NCI-H345 (cell line): ENCODE results near the gene GUCA1A.
"Not testable (repeated sequence)": the region's sequence is repeated elsewhere in the genome, so short reads cannot be mapped to it uniquely, and the experiment has no call there.

Experiments used
- DNase-seq: peaks from one replicate; lab custom pipeline; 2025; lab: John Stamatoyannopoulos, UW

Gene GUCA1A

DNA sequence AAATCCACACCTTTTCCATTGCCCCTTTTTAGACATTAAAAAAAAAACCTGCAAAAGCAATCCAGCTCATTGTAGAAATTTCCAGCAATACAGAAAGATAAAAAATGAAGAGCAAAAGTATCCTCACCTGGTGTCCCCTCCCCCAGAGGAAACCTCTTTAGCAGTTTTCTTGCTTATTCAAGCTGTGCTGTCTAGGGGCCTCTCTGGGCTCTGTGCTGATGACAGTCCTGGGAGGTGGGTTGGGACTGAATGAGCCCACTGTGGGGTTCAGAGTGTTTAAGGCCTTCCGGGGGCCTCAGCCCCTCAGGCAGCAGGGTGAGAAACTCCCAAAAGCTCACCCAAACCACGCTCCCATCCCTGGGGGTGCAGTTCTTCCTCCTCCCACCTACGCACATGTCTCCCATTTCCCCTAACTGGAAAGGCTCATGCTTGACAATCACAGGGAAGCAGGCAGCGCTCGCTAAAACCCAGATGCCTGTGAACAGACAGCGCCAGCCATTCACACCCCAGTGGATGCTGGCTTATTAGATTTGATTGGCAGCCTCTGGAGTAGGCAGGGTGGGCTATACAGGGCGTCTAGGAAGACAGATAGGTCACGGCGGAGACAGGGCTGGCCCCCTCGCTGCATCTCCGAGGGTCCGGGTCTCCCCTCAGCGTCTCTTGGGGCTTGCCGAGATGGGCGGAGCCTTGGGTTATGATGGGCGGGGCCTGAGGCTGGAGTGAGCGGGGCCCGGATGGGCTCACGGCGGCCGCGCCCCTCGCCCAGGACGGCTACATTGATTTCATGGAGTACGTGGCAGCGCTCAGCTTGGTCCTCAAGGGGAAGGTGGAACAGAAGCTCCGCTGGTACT lies 4.6 kb downstream of the GUCA1A start:
- no peak for DNase-seq

DNA sequence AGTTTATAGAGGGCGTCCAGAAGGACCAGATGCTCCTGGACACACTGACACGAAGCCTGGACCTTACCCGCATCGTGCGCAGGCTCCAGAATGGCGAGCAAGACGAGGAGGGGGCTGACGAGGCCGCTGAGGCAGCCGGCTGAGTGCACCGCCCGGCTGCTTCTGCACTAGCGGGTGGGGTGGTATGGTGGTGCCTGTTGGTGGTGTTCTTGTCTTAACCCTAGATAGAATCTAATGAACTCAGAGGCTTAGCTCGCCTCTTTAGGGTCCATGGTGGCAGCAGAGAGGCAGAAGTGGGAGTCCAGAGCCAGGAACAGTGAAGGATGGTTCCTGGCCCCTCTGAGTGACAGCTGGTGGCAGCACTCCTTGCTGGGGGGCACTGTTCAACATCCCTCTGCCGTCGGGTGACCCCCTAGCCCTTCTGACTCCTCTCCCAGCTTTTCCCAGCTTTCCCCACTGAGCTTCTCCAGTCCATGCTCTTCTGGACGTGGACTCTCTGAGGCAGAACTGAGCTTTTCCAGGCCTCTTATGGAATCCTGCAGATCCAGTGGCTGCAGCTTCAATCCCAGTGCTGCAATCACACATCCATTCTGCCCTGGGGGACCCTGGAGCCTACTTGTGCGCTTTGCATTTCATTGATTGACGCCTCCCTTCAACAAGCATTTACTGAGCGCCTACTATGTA lies 6.2 kb downstream of the GUCA1A start:
- no peak for DNase-seq

DNA sequence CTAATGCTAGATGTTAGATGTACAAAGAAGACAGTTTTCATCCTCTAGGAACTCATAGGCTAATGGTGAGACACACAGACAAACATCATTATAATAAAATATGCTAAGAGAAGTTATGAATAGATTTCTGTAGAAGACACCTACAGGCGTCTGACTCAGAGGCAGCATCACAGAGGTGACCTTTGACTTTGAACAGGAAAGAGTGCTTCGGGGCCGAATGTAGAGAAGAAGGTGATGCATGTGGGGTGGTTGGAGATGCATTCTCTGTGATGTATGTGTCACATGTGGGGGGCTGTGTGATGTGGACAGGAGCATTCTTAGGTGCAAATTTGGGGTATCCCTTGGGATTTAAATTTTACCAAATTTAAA lies 6.8 kb downstream of the GUCA1A start:
- no peak for DNase-seq

DNA sequence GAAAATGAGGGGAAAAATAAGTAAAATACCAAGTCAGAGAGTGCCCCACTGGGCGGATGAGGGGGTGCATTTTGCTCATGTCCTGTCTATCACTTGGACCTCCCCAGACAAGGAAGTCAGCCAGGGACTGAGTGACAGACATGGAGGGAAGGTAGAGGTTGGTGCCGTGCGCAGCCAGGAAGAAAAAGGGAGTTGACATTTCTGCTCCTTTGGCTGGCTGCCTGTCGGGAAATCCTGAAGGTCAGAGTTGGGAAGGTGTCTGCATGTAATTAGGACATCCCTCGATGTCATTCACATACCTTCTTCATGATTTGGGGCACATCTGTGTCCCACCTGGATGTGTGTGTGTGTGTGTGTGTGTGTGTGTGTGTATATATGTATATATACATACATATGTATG lies 8.9 kb downstream of the GUCA1A start:
- DNase-seq: no peak

DNA sequence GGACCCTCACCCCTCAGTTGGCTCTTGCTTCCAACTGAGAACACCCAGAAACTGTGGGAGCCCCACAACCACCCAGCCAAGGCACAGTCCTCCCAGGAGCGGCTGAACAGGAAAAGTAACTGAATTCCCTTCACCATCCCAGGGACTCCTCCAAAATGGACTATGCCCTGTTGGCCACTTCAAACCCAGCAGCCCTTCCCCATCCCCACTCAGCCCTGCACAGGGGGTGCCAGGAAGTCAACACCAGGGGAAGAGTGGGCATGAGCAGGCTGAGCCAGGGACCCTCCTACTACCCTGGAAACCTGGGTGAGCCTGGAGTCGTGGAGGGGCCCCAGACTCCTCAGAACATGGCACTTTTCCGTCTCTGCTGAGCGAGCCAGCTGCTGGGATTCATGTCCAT lies 11.3 kb downstream of the GUCA1A start:
- no peak for DNase-seq

DNA sequence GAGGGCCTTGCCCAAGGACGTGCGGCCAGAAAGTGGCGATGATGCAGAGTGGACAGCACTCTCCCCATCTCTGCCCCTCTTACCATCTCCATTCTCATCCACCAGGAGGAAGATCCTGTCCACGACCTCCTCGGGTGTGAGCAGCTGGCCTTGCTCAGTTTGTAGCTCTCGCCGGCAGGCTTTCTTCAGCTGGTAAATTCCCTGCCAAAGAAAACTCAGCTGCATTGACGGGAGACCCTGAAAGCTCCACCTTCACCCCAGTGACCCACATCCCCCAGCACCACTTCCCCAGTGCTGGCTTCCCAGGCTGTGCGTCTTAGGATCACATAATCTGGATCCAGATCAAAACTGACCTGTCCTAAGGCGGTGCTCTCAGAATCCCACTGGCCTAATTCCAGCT lies 12.4 kb downstream of the GUCA1A start:
- DNase-seq: no peak

DNA sequence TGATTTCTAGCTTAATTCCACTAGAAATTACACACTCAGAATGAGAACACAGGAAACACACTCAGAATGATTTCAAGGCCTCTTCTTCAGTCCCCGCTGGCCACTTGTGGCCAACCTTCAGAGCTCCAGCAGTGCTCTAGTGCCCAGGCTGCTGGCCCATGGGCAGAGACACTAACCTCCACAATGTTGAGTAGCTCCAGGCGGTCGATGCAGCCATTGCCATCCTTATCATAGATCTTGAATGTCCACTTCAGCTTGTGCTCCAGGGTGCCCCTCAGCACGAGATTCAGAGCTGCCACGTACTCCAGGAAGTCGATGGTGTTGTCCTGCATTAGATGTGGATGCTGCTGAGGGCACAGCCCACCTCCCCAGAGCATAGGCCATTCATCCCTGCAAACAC lies 15.2 kb downstream of the GUCA1A start:
- no peak for DNase-seq

DNA sequence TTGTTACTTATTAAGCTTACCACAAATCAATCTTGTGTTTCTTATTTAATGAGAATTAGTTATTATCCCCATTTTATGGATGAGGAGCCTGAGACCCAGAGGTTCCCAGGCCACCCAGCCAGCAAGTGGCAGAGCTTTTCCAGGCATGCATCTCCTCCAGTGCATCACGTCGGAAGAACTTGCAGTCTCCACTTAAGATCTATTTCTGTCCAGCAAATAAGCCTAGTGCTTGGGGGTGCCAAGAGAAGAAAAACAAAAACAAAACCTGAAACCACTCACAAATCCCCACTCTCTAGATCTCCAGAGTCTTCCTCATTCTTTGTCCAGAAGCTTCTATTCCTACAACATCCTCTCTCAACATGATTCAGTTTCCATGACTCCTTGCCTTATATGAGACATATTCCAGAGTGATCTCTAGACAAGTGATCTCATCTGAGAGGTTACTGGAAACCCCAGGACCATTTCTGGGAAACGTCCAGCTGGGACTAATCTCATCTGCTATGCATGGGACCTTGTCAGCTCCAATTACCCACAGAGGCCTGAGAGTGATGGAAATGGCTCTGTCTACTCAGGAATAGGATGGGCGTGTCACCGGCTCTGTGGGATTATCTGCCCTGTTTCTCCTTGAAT lies 17.5 kb downstream of the GUCA1A start:
- DNase-seq: no peak

DNA sequence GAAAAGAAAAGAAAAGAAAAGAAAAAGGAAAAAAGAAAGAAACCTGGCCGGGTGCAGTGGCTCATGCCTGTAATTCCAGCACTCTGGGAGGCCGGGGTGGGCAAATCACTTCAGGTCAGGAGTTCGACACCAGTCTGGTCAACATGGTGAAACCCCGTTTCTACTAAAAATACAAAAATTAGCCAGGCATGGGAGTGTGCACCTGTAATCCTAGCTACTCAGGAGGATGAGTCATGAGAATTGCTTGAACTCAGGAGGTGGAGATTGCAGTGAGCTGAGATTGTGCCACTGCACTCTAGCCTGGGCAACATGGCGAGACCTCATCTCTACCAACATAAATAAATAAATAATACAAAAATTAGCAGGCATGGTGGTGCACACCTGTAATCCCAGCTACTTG lies 19.2 kb downstream of the GUCA1A start:
- not testable (repeated sequence) for DNase-seq

DNA sequence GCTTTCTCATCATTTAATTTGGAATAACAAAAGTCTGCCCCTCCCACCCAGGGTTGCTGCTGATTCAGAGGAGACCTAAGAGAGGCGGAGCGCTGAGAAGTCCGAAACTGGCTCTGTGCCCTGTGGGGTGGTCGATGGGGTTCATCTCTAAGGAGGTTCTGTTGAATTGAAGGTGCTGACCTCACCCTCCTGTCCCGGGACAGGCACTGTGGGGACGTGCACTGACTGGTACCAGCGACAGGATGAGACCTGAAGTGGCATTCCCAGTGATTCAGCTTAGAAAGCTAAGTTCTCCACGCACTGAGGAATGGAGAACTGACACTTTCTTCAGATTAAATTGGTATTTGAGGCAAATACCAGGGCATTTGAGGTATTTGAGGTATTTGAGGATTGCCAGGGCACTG lies 20.3 kb downstream of the GUCA1A start:
- no peak for DNase-seq

DNA sequence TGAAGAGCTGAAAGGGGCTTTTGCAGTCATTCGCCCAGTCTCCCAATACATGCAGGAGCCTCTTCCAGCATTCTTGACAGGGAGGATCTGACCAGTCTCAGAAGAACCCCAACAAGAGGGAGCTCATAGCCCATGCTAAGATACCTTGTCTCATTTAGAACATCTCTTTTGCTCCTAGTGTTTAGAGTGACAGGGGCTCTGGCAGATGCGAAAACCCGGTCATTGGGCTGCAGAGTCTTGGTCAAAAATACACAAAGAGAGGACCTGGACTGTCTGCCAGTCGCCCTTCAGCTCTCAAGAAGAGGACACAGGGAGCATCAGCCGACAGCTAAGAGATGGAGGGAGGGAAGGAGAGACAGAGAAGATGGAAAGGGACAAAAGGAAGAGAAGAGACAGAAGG lies 20.9 kb downstream of the GUCA1A start:
- DNase-seq: no peak

DNA sequence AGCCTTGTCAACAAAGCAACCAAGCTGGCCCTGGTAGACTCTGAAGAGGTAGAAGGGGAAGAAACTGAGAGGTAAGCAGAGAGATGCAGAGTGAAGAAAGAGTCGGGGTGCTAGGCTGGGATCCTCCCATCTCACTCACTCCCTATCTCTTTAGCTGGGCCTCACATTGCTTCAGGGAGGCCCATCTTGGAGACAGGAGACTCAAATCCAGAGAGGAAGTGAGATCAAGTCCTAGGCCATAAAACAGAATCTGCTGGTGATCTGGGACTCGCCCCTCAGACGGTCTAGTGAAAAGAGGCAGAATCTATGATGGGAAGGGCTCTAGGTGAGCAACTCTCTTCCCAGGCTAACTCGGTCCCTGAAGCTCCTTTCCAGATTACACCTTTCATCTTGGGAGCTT lies 22.3 kb downstream of the GUCA1A start:
- DNase-seq: no peak

DNA sequence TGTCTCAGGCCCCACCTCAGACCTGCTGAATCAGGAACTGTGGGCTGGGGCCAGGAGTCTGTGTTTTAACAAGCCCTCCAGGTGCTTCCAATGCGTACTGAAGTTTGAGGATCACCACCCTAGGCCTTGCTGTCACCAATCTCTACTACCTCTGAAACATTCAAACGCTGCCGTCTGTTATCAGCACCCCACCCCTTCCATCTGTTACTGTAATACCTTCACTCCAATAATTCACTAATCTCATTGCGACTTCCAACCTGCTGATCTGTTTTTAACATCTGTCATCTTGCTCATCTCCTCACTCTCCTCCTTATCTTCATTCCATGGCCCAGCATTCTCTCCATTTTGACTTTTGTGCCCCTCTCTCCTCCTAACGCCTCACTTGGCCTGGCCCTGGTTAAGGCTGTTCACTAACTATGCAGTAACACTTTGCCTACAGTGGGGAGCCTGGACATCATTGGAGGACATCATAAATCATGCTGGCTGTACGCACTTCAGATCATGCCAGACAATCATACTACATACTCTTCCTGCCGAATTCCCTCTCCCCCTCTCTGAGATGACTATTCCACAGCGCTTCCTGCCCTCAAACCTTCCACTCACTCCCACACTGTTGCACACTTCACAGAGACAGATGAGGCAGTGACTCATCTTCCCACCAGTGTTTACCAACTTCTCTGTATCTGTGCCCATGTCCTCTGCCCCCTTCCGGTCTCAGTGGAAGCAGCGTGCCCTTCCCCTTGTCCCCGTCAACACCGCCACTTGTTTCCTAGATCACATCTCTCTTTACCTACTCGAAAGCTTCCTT lies 24.6 kb downstream of the GUCA1A start:
- DNase-seq: no peak

DNA sequence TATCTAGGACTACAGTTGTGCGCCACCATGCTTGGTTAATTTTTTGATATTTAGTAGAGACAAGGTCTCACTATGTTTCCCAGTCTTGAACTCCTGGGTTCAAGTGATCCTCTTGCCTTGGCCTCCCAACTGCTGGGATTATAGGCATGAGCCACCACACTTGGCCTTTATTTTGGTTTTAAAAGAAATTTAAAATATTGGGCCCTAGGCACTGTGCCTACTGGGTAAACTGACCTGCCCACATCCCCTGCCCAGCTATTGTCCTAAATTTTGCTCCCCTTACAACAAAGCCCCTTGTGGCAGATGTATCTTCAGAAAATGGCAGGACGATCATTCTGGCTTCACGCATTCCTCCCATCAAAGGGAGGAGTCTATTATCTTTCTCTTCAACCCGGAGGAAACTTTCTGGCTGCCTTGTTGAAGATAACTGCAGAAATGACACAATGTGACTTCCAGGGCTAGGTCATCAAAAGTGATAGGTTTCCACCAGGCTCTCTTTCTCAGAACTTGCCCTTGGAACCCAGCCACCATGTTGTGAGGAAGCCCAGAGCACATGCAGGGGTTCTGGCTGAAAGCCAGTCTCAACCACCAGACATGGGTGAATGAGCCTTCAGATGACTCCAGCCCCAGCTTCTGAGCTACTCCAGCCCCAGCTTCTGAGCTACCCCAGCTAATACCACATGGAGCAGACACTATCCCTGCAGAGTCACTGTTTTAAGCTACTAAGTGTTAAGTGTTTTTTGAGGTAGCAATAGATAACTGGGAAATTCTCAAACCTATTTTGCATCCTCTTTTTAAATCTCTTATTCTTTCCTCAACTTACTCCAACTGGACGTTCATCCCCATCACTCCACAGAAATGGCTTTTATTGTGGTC lies 26.2 kb downstream of the GUCA1A start:
- DNase-seq: no peak

DNA sequence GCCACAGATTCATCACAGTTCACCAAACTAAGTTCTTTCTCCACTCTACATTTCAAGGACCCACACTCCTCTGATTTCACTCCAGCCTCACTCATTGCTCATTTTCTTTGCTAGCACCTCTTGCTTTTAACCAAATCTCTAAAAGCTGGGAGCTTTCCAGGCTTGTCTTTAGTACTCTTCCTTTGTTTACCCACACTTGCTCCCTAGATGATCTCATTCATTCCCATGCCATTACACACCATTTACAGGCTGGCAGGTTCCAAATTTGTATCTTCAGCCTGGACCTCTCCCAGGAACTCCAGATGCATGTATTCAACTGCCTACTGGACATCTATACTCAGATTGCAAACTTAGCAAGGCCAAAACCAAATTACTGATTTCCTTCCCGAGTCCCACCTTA lies 26.9 kb downstream of the GUCA1A start:
- DNase-seq: no peak

DNA sequence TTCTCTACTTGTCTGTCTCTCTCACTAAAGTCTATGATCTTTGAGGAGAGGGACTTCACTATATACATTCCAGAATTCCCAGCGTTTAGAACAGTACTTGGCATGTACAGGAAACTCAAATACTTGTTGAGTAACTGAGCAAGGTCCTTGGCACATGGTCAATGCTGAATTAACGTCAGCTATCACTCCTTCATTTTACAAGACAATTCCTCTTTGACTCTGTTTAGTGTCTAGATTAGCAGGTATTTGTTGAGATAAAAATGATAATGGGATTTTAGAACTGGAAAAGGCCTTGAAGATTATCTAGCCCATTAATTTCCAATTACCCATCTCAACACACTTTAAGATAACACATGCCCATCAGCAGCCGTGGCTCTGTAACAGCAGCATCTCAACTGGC lies 28.2 kb downstream of the GUCA1A start:
- DNase-seq: no peak

DNA sequence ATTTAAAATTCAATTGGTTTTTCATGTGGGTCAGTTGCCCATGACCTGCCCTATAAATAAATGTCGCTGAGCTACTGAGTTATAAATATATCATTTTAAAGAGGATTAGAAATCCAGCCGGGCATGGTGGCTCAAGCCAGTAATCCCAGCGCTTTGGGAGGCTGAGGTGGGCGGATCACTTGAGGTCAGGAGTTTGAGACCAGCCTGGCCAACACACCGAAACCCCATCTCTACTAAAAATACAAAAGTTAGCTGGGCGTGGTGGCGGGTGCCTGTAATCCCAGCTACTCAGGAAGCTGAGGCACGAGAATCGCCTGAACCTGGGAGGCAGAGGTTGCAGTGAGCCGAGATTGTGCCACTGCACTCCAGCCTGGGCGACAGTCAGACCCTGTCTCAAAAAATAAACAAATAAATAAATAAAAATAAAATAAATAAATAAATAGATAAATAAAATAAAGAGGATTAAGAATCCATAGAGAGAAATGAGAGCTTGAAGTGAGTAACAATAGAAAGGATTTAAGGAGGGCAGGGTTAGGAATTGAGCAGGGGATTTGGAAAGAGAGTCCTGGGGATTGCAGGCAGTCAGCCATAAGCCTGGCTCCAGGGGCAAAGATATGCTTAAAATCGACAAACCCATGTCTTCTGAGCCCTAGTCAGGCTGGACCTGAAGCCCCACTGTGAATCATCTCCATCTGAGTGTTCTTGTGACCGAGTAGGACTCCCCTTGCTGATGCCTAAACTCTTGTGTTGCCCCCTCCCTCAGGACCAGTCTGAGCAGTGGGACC lies 29.2 kb downstream of the GUCA1A start:
- not testable (repeated sequence) for DNase-seq

DNA sequence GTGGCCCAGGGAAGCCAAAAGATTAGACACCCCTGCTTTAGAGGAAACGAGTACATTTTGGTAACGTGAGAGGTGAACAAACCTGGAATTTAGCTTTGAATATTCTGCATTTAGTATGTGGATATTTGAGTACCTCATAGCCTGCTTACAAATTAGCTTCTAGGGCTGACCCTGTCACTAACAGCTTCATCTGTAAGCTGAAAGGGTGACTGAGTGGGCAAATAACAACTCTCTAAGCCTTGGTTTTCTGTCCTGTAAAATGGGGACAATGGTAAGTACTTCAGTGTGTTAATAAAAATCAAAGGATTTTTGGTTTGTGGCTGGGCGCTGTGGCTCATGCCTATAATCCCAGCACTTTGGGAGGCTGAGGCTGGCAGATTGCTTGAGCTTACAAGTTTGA lies 30.0 kb downstream of the GUCA1A start:
- DNase-seq: no peak

DNA sequence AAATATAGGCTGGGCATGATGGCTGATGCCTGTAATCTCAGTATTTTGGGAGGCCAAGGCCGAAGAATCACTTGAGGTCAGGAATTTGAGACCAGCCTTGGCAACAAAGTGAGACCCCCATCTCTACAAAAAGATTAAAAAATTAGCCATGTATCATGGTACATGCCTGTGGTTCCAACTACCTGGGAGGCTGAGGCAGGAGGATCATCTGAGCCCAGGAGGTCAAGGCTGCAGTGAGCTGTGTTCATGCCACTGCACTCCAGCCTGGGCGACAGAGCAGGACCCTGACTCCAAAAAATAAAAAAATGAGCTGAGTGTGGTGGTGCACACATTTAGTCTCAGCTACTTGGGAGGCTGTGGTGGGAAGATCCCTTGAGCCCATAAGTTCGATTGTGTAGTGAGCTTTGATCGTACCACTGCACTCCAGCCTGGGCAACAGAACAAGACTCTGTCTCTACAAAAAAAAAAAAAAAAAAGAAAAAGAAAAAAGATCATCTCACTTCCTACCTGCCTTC lies 31.7 kb downstream of the GUCA1A start:
- DNase-seq: no peak

DNA sequence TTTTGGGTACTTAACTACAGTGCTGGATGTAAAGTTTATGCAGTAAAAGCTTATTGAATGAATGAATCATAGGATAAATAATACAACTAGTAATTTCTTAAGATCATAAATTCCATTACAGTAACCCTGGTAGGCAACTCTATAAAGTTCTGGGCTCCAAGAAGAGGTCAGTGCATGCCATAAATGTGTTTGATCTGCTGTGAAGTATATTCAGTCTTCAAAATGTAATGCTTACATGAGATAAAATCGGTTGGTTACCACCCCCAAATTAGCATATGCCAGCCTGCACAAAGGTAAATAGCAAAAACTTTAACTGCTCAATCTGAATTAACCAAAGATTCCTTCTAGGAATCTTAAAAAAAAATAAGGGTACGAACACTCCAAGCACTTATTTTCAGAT lies 34.4 kb downstream of the GUCA1A start:
- DNase-seq: not testable (repeated sequence)
